T follicular helper cell (primary cell): Measurements from ENCODE around the gene STIP1.
A peak's percentile ranks its signal among the peaks of the same experiment; 100 is the strongest.

Experiments used
- DNase-seq: peaks from one replicate; pipeline ENCODE4 v3.0.0-alpha.2; 2020; ENCODE audit warnings: low read depth

Gene STIP1

DNA sequence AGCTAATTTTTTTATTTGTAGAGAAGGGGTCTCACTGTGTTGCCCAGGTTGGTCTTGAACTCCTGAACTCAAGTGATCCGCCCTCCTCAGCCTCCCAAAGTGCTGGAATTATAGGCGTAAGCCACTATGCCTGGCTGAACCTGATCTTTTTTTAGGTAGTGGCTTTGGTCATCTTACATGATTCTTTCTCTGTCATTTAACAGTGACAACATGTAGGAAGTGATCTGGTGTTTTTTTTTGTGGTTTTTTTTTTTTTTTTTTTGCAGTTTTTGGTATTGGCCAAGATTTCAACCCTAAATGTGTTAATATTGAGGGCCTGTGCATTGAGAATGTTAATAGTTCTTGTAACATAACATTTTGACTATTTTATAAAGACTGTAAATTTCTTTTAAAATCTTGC lies 12.5 kb downstream of the STIP1 start:
- DNase-seq: no peak

DNA sequence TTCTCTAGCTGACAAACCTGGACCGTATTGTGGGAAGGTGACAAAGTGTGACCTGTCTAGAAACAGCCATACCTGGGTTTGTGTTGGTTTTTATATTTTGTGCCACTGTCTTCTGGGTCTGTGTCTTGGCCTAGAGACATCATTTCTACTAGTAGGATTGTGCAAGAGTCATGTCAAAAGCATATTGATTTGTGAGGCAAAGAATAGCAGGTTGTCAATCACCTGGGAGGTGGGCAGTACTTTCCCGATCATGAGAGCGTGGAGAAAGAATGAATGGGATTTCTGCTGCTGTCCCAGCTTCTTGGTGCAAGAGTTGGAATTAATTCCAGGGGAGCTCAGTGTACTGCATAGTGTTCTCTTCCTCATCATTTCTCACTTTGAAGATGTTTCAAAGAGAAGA lies 15.6 kb downstream of the STIP1 start:
- DNase-seq: no peak

DNA sequence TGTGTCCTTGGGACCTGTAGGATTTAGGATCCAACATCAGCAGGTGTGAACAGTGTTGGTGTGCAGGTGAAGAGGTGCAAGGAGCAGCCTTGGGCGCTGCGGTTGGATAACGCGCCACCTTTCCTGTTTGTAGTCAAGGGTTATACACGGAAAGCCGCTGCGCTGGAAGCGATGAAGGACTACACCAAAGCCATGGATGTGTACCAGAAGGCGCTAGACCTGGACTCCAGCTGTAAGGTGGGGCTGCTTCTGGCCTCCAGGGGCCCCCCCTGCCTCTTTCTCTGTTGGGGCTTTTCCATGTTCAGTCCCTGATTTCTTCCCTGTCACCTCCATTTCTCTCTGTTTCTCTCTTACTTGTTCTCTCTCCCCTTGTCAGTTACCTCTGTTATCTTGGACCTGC lies 17.0 kb downstream of the STIP1 start:
- DNase-seq: no peak

DNA sequence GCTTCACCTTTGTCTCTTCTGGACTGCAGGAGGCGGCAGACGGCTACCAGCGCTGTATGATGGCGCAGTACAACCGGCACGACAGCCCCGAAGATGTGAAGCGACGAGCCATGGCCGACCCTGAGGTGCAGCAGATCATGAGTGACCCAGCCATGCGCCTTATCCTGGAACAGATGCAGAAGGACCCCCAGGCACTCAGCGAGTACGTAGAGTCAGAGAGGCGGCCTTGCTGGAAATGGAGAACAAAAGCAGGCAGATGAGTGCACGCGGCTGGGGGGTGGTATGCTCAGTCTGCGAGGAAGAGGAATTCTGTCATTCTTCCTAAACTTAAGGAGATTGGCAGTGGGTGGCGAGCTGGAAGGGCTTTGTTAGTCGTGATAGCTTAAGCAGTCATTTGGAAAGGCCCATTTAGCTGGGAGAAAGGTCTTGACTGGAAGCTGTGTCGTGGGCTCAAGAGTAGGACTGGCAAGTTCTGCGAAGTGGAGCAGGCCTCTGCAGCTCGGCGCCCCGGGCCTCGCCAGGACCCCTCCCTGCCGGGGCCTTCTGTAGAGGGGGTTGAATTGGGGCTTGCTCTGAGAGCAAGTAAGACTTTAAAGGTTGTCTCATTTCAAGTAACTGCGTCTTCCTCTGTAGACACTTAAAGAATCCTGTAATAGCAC lies 17.6 kb downstream of the STIP1 start:
- DNase-seq: no peak

DNA sequence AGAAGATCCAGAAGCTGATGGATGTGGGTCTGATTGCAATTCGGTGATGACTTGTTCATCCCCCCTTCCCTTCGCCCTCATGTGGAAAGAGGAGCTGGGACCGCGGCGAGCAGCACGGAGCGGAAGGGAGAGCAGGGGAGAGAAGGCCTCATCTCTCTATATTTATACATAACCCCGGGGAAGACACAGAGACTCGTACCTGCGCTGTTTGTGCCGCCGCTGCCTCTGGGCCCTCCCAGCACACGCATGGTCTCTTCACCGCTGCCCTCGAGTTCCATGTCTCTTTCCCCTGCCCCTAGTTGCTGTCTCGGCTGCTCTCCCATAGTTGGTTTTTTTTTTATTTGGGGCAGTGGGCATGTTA lies 18.1 kb downstream of the STIP1 start:
- DNase-seq: no peak

DNA sequence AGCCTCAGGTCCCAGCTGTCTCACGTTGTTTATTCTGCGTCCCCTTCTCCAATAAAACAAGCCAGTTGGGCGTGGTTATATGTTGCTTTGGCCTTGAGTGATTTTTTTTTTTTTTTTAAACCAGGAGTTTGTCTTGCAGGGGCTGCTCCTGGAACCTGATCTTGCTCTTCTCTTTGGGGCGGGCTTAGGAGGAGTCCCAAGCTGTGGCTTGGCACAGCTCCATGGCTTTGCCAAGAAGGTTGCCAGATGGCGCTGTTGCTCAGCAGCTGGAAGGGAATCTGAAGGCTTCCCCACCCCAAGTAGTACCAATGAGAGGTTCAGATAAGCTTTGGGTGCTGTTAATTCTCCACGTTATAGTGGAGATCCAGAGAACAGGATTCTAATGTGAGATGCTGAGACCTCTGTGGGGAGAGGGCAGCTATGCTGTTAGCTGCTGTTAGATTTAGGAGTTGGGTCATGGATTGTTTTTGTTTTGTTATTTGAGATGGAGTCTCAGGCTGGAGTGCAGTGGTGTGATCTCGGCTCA lies 18.6 kb downstream of the STIP1 start:
- DNase-seq: peak; percentile 83

DNA sequence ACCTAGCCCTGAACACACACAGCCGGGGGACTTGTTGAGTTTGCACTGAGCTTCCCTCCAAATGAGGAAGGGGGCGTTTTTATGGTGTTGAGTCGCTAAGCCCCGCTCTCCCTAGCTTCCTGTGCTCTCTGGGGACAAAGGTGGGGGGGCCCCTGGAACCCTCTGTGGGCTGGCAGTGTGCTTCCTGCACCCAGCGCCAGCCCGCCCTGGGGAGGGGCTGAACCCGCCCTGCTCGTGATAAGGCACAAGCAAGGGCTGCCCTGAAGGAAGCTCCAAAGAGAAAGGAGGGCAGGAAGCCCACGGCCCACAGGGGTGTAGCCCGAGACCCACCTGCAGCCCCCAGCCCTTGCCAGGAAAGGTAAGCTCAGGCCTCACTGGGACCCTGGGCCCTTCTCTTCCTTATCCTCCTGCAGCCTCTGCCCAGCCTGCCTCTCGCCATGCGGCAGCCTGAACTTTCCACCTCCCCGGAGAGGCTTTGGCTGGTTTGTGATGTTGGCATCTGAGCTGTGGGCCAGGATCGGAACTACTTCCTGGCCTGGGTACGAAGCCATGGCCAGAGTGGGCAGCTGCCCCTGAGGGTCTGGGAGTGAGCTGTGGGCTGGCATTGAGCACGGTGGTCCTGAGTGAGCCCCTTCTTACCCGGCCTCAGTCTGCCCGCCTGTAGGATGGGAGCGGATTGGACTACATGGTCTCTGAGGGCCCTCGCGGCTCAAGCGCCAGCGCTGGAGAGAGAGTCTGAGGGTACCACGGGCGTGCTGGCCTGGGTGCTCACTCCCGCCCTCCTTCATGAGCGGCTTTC lies 20.7 kb downstream of the STIP1 start, which contains the start of gene FERMT3:
Gene FERMT3 (plus strand): TSS at position 265 of the 799 bp plus-strand sequence. CDS start 644 bp downstream, outside the sequence.
- peak; percentile 54 for DNase-seq

DNA sequence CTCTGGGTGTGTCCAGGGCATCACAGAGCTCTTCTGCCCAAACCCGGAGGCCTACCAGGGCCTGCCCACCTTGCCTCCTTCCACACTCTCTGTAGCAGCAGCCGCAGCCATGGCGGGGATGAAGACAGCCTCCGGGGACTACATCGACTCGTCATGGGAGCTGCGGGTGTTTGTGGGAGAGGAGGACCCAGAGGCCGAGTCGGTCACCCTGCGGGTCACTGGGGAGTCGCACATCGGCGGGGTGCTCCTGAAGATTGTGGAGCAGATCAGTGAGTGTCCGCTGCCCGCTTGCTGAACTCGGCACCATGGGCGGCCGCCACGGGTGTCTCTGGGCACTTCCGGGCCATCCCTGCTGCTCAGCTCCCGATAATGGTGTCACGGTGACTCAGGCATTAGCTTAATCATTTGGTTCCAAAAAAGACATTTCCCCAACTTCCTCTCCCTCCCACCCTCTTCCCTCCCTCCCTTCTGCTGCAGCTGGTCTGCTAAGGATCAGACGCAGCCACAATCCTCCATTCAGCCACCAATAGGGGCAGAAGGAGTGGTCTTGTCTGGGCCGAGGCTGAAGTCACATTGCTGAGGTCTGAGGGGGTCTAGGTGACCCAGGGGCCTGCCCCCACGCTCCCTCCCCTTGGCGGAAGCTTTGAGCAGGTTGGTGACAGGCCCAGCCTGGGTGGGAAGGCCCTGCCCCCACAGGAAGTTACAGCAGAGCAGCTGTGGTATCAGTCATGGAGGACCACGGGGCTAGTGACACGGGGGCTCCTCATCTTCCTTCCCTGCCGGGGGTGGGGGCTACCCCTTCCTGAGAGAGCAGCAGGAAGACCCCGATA lies 21.5 kb downstream of the STIP1 start:
- DNase-seq: peak; percentile 51

DNA sequence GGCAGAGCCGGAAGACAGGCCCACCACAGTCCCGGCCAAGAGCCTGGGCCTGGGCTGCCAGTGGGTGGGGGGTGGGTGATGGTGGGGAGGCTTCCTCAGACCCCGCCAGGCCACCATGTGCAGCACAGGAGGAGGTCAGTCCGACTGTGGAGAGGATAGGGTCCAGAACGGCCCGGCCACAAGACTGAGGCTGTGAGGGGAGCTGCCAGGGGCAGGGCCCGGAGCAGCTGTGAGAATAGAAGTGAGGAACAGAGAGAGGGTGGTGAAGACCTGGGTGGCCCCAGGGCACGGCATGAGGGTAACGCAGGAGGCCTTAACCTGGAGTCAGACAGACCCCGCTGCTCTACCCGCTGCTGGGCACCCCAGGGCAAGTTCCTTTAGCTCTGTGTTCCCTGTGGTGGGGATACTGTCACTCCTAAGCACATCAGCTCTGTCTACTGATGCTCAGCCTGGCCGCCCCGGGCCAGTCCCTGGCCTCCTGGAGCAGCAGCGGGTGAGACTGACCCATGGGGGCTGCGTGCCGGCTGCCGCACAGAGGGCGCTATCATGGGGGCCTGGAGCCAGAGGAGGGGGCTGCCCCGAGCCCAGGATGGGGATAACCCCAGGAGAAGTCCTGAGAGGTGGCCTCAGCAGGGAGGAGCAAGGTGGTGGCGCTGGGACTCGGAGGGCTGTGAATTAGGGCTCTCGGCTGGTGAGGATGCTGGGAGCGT lies 22.3 kb downstream of the STIP1 start:
- no peak for DNase-seq

DNA sequence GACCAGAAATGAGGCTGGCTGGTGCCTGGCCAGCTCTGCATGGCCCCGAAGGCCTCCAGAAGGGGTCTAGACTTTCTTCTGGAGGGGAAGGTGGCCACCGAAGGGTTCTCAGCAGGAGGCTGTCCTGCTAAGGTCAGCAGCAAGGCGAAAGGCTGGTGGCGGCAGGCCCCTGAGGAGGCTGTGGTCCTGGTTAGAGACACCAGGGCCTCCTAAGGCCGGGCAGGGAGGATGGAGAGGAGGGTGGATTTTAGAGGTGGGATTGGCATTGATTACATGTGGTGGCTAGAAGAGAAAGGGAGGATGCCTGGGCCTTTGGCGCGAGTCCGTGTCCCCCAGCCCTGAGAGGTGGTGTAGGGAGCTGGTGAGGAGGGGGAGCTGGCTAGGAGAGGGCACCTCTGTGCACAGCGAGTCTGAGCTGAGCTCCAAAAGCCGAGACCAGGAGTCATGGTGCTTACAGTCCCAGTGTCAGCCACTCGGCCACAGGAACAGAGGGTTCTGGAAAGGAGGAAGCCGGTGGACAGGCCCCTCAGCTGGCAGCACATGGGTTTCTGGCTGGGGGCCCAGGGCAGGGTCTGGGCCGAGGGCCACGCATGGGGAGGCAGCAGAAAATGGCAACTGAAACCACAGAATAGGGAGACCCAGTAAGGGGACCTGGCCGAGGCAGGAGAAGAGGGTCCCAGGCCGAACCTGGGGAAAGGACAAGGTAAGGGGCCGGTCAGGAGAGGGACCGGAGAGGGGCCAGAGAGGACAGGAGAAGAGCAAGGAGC lies 23.0 kb downstream of the STIP1 start:
- DNase-seq: no peak

DNA sequence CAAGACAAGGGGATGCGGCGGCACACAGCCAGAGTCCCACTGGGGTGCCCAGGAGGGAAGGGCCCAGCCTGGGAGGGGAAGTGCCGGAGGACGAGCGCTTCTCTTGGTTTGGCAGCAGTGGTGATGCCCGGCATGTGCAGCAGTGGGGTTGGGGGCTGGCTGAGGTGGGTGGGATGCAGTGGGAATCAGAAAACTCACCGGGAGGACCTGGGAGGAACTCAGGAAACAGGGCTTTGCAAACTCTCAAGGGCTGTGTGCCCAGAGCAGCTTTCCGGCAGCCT lies 23.5 kb downstream of the STIP1 start:
- DNase-seq: no peak

DNA sequence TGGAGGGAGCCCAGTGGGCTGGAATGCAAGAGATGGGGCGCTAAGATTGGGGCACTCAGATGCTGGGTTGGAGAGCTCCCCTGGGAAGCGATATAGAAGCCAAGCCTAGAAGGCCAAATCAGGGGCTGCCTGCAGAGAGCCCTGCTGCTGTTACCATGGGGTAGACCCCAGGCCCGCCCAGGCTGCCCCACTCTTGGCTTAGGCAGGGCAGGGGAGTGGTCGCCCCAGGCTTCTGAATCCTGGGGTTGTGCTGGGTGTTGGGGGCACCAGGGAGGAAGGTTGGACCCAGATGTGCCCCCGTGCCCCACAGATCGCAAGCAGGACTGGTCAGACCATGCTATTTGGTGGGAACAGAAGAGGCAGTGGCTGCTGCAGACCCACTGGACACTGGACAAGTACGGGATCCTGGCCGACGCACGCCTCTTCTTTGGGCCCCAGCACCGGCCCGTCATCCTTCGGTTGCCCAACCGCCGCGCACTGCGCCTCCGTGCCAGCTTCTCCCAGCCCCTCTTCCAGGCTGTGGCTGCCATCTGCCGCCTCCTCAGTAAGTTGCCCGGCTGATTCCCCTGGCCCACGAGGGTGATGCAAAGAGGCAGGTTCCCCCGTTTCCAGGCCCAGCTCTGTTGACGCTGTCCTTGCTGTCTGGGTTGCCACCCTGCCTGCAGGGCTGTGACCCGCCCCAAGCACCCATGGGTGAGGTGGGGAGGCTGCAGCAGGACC lies 24.5 kb downstream of the STIP1 start:
- no peak for DNase-seq

DNA sequence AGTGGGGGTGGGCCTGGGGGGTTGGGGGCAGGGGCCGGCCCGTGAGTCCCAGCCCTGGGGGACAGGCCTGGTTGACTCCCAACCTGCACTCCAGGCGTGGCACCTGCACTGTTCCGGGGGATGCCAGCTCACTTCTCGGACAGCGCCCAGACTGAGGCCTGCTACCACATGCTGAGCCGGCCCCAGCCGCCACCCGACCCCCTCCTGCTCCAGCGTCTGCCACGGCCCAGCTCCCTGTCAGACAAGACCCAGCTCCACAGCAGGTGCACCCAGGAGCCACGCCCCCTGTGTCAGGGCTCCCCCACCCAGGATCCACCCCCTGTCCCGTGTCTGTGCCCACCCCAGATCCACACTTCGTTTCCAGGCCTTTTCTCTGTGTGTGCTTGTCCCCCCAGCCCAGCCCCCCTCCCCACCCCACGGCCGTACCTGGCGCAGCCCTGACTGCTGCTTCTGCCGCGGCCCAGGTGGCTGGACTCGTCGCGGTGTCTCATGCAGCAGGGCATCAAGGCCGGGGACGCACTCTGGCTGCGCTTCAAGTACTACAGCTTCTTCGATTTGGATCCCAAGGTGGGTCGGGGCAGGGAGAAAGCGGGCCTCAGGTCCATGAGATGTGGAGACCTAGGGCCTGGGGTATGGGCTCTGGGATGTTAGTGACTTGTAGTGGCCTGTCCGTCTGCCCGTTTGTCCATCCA lies 25.4 kb downstream of the STIP1 start:
- DNase-seq: no peak

DNA sequence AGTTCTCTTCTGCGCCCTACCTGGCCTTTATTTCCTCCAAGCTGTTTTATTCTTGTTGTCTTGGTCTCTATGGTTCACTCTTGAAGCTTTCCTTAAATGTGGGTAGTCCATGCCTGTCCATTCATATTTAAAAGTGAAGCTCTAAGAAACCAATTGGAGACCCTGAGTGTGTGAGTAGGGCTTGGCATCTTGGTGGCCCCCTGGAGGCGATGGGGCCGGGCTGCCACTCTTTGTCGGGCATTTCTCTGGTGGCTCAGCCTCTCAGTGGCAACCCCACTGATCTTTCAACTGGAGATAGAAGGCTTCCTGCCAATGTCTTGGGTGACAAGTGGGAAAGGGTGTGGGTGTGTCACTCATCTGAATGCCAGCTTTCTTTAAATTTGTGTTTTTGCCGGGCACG lies 30.9 kb downstream of the STIP1 start:
- DNase-seq: no peak

DNA sequence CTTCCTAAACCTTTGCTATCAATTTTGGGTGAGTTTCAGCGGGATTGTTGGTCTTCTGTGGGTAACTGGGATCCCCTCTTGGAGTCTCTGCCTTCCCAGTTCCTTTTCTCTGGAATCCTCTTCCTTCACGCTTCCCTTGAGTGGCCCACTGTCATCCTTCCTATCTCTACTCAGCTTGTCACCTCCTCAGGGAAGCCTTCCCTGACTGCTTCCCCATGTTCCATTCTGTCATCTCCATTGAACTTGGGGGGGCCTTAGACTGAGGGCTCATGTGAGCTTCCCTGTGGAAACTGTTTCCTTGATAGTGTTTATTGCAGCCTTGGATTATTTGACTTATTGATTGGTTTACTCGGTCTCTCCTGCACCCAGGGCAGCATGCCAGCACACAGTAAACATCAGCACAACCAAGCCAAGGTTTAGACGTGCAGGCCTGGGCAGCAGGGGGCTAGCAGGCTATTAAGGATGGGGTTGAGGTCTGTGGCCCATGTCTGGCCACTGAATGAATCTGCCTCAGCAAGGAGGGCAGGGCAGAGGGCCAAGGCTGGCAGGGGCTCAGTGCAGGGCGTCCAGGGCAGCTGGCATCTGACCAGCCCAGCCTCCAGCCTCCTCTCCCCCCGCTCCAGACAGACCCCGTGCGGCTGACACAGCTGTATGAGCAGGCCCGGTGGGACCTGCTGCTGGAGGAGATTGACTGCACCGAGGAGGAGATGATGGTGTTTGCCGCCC lies 32.8 kb downstream of the STIP1 start:
- DNase-seq: no peak

DNA sequence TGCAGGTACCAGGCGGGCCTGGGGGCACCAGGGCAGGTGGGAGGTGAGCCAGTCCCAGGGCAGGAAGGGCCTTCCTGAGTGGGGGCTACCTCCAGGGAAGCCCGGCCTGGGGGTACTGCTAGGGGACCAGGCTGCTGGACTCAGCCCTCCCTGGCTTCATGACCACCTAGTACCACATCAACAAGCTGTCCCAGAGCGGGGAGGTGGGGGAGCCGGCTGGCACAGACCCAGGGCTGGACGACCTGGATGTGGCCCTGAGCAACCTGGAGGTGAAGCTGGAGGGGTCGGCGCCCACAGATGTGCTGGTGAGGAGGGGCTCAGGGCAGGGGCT lies 33.3 kb downstream of the STIP1 start:
- DNase-seq: no peak

DNA sequence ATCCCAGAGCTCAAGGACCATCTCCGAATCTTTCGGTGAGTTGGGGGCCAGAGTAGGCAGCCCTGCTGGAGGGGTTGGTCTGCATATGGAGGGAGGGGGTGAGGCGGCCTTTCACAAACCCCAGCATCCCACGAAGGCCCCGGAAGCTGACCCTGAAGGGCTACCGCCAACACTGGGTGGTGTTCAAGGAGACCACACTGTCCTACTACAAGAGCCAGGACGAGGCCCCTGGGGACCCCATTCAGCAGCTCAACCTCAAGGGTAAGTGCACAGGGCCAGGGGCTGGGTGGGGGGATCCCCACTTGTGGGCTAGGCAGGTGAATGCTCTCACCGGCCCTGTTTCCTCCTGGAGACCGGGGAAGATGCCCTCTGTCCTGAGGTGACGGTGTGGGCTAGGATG lies 33.8 kb downstream of the STIP1 start:
- DNase-seq: no peak

DNA sequence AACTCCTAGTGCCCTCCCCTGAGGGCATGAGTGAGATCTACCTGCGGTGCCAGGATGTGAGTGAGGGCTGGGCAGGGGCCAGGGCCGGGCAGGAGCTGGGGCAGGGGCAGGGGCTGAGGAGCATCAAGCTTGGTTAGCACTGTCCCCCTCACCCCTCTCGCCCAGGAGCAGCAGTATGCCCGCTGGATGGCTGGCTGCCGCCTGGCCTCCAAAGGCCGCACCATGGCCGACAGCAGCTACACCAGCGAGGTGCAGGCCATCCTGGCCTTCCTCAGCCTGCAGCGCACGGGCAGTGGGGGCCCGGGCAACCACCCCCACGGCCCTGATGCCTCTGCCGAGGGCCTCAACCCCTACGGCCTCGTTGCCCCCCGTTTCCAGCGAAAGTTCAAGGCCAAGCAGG lies 34.3 kb downstream of the STIP1 start:
- DNase-seq: no peak

DNA sequence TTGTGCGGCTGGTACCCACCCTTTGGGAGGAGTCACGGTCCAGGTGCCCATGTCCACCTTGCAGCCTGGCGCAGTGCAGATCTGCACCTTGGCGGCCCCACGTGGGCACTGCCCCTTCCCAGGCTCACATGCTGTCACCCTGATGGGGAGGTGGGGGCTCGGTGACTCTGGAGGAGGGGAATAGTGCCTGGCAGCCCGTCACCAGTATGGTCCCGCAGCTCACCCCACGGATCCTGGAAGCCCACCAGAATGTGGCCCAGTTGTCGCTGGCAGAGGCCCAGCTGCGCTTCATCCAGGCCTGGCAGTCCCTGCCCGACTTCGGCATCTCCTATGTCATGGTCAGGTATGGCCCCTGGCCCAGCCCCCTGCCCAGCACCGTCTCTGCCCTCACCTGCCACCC lies 34.8 kb downstream of the STIP1 start:
- DNase-seq: no peak

DNA sequence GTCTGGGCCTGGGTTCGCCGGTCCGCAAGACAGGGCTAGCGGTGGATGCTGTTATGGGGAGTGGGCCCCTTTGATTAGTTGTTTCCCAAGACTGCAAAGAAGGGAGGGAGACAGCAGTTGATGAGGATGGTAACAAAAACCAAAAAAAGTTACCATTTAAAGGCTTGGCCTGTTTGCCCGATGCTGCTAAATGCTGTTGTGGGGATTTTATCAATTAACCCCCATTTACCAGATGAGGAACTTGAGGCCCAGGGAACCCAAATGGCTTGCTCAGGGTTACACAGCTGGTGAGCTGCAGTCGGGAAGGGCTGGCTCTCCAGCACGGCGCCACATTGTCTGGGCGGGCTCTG lies 36.7 kb downstream of the STIP1 start:
- DNase-seq: no peak
